HG03442 (cell line): ENCODE data around the gene BEGAIN.

Experiments
- ATAC-seq: cut with Tn5 transposase; IDR thresholded peaks from one replicate; pipeline ENCODE4 v1.9.1; 2021; ENCODE audit warnings: mild to moderate bottlenecking, moderate library complexity; ENCODE audit not compliant: unreplicated experiment

BEGAIN gene

DNA sequence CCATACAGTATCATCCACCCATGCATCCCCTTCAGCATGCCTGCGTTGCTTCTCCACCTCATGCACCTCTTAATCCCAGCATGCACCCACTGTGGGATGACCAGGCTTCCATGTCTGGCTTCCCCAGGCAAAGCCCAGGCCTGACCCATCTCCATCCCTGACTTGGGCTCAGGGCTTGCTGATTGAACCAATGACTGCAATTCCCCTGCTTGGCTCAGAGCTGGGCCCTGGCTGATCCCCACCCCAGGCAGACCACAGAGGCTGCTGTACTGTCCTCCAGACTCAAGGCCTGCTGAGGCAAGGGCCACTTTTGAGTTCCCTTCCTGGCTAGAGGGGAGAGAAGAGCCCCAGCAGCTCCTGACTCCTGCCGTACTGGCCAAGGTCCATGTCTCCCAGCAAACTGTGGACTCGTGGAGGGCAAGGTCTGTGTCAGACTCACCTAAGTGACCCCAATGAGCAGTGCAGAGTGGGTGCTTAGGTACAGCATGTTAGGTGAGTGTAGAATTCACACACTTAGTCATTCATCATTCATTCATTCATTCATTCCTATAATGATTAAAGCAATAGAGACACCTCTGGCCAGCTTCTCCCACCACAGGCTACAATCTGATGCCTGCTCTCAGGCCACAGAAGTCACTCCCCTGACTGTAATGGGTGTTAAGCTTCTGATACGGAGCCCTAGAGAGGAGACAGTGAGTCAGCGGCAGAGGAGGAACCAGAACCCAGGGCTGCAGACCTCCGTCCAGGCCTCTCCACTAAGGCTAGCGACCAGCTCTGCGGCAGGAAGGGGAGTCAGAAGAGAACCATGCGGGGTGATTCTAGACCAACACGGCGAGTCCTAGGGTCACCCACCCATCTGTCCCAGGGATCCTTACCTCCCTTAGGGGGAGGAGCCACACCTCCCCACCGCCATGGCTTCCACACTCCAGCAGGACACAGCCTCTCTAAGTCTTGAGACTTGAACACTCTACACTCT is 2.9 kb downstream of the BEGAIN start:
- no peak for ATAC-seq

DNA sequence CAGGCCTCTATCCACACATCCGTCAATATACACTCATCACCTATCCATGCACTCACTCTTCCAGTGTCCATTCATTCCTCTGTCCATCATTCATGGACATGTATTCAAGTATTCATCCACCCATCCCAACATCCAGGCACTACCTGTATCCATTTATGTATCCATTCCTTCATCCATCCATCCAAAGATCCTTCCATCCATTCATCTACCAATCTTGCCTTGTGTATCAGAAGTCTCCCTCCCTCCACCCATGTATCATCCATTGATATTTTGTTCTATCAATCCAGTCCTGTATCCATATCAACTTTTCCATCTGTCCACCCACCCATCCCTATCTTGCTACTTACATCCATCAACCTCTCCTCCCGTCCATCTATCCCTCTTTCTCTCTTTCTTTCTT is 4.0 kb downstream of the BEGAIN start:
- no peak for ATAC-seq

DNA sequence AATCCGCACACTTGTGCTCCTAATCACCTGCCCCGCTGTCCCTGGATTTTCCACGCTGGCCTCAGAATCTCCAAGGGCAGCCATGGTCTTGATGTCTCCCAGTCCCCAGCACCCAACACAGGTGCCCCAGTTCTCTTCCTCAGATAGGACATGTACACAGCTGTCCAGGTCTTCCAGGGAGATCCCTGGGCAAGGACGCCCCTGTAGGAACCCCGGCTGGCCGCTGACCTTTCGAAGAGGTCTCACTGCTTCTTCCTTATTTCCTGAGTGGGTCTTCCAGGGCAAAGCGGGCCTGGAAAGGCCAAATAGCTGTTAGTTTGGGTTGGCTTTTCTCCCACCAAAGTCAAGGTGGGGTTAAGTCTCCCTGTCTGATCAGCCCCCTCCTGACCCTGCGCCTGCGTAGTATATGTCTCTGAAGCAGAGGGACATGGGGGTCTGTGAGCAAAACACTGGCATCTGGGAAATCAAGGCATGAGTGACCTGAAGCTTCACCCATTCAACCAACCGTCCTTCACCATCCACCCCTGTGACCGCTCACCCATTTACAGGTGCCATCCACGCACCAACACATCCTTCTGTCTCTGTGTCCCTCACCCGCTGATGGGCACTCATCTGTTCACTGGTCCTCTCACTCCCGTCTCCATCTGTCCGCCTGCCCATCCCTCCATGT is 4.6 kb downstream of the BEGAIN start:
- ATAC-seq, result no peak

DNA sequence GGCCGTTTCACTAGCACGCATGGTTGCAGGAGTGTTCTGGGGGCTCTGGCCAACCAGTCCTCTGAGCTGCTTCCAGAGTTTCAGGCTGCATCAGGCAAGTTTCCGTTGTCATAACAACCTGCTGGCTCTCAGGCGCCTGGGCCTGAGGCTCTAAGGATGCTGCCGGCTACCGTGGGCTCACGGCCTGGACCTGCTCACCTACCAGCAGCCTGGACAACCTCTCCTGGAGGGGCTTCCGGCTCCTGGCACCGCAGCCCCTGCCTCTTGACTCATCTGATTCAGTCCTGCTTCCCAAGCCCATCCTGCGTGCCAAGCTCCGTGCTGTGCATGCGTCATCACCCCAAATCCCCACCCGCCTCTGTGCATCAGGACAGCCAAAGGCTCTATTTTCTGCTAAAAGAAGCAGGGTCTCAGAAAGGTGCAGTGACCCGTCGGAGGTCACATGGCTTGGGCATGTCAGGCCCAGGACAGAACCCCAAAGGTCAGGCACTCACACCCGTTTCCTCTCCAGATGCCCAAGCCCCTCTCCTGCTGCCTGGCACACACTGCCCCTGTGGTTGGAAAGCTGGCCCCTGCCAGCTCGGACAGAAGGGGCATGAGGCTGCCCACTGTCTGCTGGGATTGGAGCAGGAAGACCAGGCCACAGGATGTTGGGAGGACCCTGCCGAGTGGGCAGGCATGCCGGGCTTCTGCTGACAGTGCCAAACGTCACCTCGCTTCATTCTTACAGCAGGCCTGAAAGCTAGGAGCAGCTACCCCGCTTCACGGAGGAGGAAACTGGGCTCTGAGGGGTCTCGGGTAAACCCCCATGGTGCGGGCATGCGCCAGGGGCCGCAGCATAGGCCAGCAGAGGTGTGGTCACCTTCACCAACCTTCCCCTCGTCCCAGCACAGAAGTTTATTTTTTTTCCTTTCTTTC is 5.7 kb downstream of the BEGAIN start:
- ATAC-seq, result no peak

DNA sequence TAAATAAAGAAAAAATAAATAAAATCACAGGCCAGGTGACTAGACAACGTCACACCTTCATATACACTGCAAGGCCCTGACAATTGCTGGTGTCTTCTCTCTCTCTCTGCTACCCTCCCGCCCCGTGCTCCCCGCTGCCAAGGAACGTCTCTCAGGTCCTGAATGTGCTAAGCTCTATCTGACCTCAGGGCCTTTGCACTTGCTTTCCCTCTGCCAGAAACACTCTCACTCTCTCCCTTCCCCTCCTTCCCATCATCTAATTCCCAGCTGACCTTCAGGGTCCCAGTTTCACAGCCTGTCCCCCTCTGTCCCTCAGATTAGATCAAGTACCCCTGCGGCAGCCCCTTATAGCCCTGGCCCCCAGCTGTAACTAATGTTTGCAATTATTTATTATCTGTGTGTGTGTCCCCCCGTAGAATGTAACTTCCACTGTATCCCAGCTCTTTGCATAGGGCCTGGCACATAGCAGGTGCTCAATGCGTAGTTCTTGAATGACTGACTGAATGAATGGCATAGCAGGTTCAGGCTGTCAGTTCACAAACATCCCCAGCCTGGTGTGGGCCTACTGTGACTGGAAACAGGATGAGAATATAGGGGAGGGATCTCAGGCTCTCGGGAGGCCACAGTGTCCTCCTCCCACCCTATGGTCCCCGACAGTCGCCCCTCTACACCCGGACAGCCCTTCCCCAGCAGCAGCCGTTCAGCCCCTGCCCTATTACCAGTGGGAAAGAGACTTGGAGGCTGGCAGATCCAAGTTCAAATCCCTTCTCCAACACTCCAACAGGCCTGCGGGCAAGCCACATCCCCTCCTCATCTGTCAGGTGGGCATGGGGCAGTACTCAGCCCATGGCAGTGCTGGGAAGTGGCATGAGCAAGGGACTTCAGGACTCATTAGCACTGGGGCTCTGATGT is 6.6 kb downstream of the BEGAIN start:
- no peak for ATAC-seq

DNA sequence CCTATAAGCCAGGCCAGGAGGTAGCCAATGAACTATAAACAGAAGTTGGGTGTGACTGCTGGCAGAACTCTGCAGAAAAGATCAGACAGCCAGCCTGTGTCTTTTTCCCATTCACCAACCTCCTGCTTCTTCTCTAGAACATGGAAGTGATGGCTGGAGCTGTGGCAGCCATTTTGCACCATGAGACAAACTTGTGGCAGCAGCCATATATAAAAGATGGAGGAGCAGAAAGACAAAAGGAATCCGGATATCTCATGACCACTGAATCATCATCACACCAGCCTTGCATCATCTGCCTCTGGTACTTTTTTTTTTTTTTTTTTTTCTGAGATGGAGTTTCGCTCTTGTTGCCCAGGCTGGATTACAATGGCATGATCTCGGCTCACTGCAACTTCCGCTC is 8.7 kb downstream of the BEGAIN start:
- no peak for ATAC-seq

- ATAC-seq, result no peak
These were observed 9.2 kb downstream of the BEGAIN start for GRCh38 chr14:100577986-100578431.

- no peak for ATAC-seq
These were observed 9.8 kb downstream of the BEGAIN start for GRCh38 chr14:100577321-100577985.

GRCh38 chr14:100576091-100577085 is 10.8 kb downstream of the BEGAIN start:
- ATAC-seq, result no peak

DNA sequence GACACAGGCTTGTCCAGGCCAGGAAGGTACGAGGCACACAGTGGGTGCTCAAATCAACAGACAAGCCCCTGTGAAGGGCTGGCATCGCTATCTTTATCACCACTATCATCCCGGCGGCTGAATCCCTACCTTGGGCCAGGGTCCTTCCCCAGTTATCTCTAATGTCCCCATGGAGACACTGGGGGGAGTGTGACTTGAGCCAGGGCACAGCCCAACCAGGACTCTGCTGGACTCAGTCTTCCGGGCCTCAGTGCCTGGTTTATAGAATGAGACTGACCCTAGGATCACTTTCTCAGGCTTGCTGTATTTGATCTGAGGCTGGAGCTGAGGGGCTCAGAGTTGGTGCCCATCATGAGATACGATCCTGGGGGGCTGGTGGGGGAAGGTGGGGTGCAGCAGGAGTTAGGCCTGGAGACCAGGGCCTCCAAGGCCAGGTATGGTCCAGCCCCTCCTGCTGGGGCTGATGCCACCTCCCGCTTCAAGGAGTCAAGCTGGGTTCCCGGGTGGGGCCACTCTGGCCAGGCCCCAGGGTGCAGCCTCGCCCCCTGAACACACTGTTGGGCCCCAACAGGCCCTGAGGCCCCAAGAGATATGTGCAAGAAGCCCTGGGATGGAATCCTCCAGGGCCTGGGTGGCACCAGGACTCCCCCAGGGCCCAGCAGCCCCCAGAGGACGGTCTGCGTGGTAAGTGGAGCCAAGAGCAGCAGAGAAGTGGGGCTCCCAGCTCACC is 11.8 kb downstream of the BEGAIN start:
- no peak for ATAC-seq

- ATAC-seq, result no peak
These were observed 12.6 kb downstream of the BEGAIN start for GRCh38 chr14:100574642-100575031.

GRCh38 chr14:100573757-100574641 is 13.2 kb downstream of the BEGAIN start:
- ATAC-seq, result no peak

- no peak for ATAC-seq
These were observed 14.0 kb downstream of the BEGAIN start for GRCh38 chr14:100573002-100573756.

DNA sequence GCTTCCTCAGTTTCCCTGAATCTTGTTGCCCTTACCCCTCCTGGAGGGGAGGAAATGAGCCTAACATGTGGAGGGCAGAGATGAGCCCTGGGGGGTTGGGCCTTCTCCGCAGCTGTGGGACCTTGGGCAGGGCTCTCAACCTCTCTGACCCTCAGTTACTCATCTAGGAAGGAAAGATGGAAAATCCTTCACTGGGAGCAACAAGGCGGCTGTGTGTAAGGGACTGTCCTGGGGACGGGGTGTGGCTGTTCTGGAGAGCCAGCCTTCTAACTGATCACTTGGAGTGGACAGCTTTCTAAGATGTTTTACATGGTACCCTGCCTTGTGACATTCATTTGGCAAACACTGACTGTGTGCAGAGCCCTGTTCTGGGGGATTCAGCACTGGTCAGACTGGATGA is 14.7 kb downstream of the BEGAIN start:
- no peak for ATAC-seq

- ATAC-seq, result no peak
These were observed 15.4 kb downstream of the BEGAIN start for GRCh38 chr14:100571837-100572236.
